HEK293 (cell line): ENCODE results near the gene APCDD1.

Source experiments
- CTCF ChIA-PET: fragments of 350-600 bp; formaldehyde crosslinking; extraction: SDS; loops from one replicate; lab custom pipeline; 2021; ENCODE audit warnings: antibody characterized with exemption; lab: Yijun Ruan, JAX
- POLR2A ChIA-PET: fragments of 300-600 bp; formaldehyde crosslinking; extraction: SDS; loops from one replicate; lab custom pipeline; 2020; ENCODE audit warnings: antibody characterized with exemption, inconsistent platforms; lab: Yijun Ruan, JAX
- H3K27ac ChIP-seq: fragments of 200-500 bp; sonication (Bioruptor generic); 2 replicates; pipeline ENCODE4 v1.5.1; 2014; ENCODE audit warnings: low read depth, low read length, control low read depth, inconsistent platforms; ENCODE audit errors: extremely low read depth
- H3K36me3 ChIP-seq, 2 experiments: fragments of 200-500 bp in 1 of 2; sonication (Bioruptor generic) in 1 of 2; 1 replicate in 1 of 2; 2 replicates in 1 of 2; pipeline ENCODE4 v1.5.1; 2014 to 2017; ENCODE audit warnings: inconsistent platforms in 2 of 2, low read length in 2 of 2; ENCODE audit not compliant: control insufficient read depth in 2 of 2, insufficient read depth in 1 of 2
- H3K4me1 ChIP-seq: fragments of 200-500 bp; sonication (Bioruptor generic); 2 replicates; pipeline ENCODE4 v1.5.1; 2014; ENCODE audit warnings: mild to moderate bottlenecking, low read length, inconsistent platforms; ENCODE audit not compliant: control insufficient read depth, insufficient read depth
- H3K4me3 ChIP-seq: 2 replicates; pipeline ENCODE4 v1.5.1; 2011; ENCODE audit warnings: low read depth, mild to moderate bottlenecking, control low read depth, low read length, moderate library complexity
- H3K9me3 ChIP-seq: fragments of 200-500 bp; sonication (Bioruptor generic); 2 replicates; pipeline ENCODE4 v1.5.1; 2014; ENCODE audit warnings: low read depth, low read length, inconsistent platforms; ENCODE audit not compliant: control insufficient read depth, insufficient read depth
- FEZF1 ChIP-seq: fragments of 450-650 bp; formaldehyde crosslinking; IDR thresholded peaks from 2 replicates; pipeline ENCODE4 v1.5.1; 2016; ENCODE audit warnings: missing biosample characterization, missing genetic modification characterization
- KLF10 ChIP-seq: fragments of 450-650 bp; IDR thresholded peaks from 2 replicates; pipeline ENCODE4 v1.5.1; 2018; ENCODE audit warnings: missing biosample characterization, mild to moderate bottlenecking, missing genetic modification characterization
- KLF9 ChIP-seq: fragments of 450-650 bp; formaldehyde crosslinking; IDR thresholded peaks from 2 replicates; pipeline ENCODE4 v1.5.1; 2016; ENCODE audit warnings: missing biosample characterization, missing genetic modification characterization, low read depth
- OSR2 ChIP-seq: fragments of 450-650 bp; formaldehyde crosslinking; IDR thresholded peaks from 2 replicates; pipeline ENCODE4 v1.5.1; 2016; ENCODE audit warnings: missing biosample characterization, missing genetic modification characterization
- WT1 ChIP-seq: fragments of 450-650 bp; formaldehyde crosslinking; IDR thresholded peaks from 2 replicates; pipeline ENCODE4 v1.5.1; 2016; ENCODE audit warnings: missing biosample characterization, missing genetic modification characterization
- ZNF311 ChIP-seq: fragments of 450-650 bp; formaldehyde crosslinking; IDR thresholded peaks from 2 replicates; pipeline ENCODE4 v1.5.1; 2017; ENCODE audit warnings: missing biosample characterization, missing genetic modification characterization, borderline replicate concordance
- ZNF335 ChIP-seq: fragments of 450-650 bp; formaldehyde crosslinking; conservative IDR thresholded peaks from 2 replicates; pipeline ENCODE4 v1.5.1; 2016; ENCODE audit warnings: missing biosample characterization, missing genetic modification characterization
- ZNF624 ChIP-seq: fragments of 450-650 bp; formaldehyde crosslinking; IDR thresholded peaks from 2 replicates; pipeline ENCODE4 v1.5.1; 2017; ENCODE audit warnings: missing biosample characterization, missing genetic modification characterization
- ZNF677 ChIP-seq: fragments of 450-650 bp; IDR thresholded peaks from 2 replicates; pipeline ENCODE4 v1.5.0; 2018; ENCODE audit warnings: missing biosample characterization, mild to moderate bottlenecking, missing genetic modification characterization, moderate library complexity
- ZNF701 ChIP-seq: fragments of 450-650 bp; formaldehyde crosslinking; IDR thresholded peaks from 2 replicates; pipeline ENCODE4 v1.5.1; 2016; ENCODE audit warnings: missing biosample characterization, missing genetic modification characterization
- ZNF768 ChIP-seq: fragments of 450-650 bp; formaldehyde crosslinking; IDR thresholded peaks from 2 replicates; pipeline ENCODE4 v1.5.1; 2018; ENCODE audit warnings: missing biosample characterization, mild to moderate bottlenecking, missing genetic modification characterization
- TF ChIP-seq, protein P1 (sequence below): fragments of 450-650 bp; formaldehyde crosslinking; IDR thresholded peaks from 2 replicates; pipeline ENCODE4 v1.5.1; 2016; ENCODE audit warnings: missing biosample characterization, missing genetic modification characterization, low read depth
- TF ChIP-seq, protein P2 (sequence below): fragments of 450-650 bp; formaldehyde crosslinking; IDR thresholded peaks from 2 replicates; pipeline ENCODE4 v1.5.1; 2016; ENCODE audit warnings: missing biosample characterization, missing genetic modification characterization

APCDD1 gene

GRCh38 chr18:10481831-10482230 lies 27.4 kb downstream of the APCDD1 start:
- Histone ChIP-seq H3K36me3 (no peaks in the 10 kb centered on the region), H3K4me1 (peaks cover 4% of the 10 kb centered on the region), H3K4me3 (no peak overlapping the region), H3K9me3 (no peaks in the 10 kb centered on the region), H3K27ac (no peak overlapping the region)
- CTCF ChIA-PET = interaction anchor here (1.0 to 1.2 kb wide), 2 partner anchors 203 to 510 kb away, joined by 3 to 5 read pairs; no protein-coding TSS in a partner anchor
- POLR2A ChIA-PET = interaction anchor here (0.6 to 0.7 kb wide), 3 partner anchors 9 to 41 kb away, joined by 3 to 5 read pairs (median 4); no protein-coding TSS in a partner anchor
- TF ChIP-seq FEZF1 = no peak
- 0 out of 2 replicates have a peak, but pooled peaks have one; percentile 18 for TF ChIP-seq ZNF335 (tag by site-specific recombination)

DNA sequence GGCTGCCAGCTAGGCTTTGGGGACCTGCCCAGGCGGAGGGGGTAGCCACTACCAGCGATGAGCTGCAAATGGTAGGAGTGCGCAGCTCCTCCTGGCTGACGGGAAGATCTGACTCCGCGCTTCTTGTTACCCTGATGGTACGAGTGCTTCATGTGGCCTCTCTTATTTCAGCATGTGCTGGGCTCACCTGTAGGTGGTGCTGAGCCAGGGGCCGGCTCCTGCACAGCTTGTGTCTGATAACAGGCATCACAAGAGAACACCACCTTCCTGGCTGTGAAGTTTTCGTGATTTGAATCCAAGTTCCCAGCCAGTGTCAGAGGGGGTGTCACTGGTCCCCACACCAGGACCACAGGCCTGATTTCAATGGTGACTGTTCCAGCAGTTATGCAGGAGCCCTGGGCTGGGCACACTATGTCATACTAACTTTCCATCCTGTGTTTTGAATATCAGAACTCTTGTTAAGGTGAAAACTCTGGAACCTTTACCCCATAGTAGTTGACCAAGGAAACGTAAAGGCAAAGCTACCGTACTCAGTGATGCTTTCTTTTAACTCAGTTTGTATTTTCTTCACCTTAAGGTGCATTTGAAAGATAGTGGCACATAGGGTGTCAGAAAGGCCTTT lies 28.0 kb downstream of the APCDD1 start:
- TF ChIP-seq, protein P1, sequence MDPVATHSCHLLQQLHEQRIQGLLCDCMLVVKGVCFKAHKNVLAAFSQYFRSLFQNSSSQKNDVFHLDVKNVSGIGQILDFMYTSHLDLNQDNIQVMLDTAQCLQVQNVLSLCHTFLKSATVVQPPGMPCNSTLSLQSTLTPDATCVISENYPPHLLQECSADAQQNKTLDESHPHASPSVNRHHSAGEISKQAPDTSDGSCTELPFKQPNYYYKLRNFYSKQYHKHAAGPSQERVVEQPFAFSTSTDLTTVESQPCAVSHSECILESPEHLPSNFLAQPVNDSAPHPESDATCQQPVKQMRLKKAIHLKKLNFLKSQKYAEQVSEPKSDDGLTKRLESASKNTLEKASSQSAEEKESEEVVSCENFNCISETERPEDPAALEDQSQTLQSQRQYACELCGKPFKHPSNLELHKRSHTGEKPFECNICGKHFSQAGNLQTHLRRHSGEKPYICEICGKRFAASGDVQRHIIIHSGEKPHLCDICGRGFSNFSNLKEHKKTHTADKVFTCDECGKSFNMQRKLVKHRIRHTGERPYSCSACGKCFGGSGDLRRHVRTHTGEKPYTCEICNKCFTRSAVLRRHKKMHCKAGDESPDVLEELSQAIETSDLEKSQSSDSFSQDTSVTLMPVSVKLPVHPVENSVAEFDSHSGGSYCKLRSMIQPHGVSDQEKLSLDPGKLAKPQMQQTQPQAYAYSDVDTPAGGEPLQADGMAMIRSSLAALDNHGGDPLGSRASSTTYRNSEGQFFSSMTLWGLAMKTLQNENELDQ (tag by site-specific recombination) = no peak
- TF ChIP-seq OSR2 (tag by site-specific recombination) = no peak
- TF ChIP-seq, protein P2, sequence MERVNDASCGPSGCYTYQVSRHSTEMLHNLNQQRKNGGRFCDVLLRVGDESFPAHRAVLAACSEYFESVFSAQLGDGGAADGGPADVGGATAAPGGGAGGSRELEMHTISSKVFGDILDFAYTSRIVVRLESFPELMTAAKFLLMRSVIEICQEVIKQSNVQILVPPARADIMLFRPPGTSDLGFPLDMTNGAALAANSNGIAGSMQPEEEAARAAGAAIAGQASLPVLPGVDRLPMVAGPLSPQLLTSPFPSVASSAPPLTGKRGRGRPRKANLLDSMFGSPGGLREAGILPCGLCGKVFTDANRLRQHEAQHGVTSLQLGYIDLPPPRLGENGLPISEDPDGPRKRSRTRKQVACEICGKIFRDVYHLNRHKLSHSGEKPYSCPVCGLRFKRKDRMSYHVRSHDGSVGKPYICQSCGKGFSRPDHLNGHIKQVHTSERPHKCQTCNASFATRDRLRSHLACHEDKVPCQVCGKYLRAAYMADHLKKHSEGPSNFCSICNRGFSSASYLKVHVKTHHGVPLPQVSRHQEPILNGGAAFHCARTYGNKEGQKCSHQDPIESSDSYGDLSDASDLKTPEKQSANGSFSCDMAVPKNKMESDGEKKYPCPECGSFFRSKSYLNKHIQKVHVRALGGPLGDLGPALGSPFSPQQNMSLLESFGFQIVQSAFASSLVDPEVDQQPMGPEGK (tag by site-specific recombination) = no peak
- no peaks in the 10 kb centered on the region for H3K9me3 ChIP-seq
- POLR2A ChIA-PET = interaction anchor here (0.6 to 0.7 kb wide), 3 partner anchors 8 to 42 kb away, joined by 3 to 5 read pairs (median 4); no protein-coding TSS in a partner anchor
- CTCF ChIA-PET = interaction anchor here (1.0 to 1.2 kb wide), 2 partner anchors 203 to 511 kb away, joined by 3 to 5 read pairs; no protein-coding TSS in a partner anchor
- no peak overlapping the region for H3K27ac ChIP-seq
- H3K4me1 ChIP-seq = no peaks in the 10 kb centered on the region
- peaks cover 0 to under 1% of the 10 kb centered on the region in 2 experiments; a peak in 1 of 3 replicates for H3K36me3 ChIP-seq
- H3K4me3 ChIP-seq = no peak overlapping the region

DNA sequence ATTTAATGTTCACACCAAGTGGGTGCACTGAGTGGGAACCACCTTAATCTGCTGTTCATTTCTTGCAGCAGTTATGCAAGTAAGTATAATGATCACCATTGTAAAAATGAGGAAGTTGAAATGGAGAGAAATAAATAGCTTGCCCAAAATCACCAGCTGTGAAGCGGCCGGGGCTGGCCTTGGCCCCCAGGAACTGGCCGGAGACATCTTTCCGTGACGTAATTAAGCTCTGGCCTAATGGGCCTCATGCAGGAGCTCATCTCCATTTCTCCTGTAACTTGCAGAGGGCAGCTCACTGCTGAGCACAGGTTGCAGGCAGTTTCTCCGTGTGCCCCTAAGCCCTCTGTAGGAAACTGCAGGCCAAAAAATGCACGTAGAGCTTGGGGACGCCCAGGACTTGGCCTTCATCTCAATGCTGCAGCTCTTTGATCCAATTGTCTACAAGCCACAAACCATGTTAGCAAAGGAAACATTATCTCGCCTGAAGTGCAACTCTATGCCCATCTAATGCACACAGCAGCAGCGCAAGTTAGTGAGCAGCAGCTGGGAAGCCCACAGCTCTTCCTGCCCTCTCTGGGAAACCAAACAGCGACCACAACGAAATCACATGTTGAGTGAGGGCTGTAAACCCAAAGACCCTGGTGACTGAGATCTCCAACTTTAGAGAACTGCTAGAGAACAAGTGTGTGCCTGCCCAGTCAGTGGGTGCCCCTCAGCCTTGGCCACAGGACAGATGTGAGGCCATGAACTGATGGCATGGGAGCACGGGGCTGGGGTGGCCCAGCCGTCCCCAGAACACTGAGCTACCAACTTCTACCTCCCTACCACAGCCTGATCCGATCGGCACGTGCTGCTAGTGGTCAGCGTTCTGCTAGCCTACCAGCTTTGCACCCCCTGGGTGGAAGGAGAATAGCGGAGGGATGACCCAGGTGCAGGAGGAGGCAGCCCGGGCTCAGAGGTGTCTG lies 28.8 kb downstream of the APCDD1 start:
- no peak overlapping the region for H3K4me3 ChIP-seq
- peaks cover 0 to 4% of the 10 kb centered on the region in 2 experiments; a peak in 1 of 3 replicates for H3K36me3 ChIP-seq
- H3K9me3 ChIP-seq = no peaks in the 10 kb centered on the region
- TF ChIP-seq ZNF677 (tag by site-specific recombination) (no peak), ZNF624 (tag by site-specific recombination) (no peak), KLF9 (tag by site-specific recombination) (no peak), ZNF768 (tag by site-specific recombination) (no peak), ZNF701 (tag by site-specific recombination) (no peak), ZNF311 (tag by site-specific recombination) (no peak), WT1 (no peak), KLF10 (tag by site-specific recombination) (no peak)
- no peak overlapping the region for H3K27ac ChIP-seq
- no peaks in the 10 kb centered on the region for H3K4me1 ChIP-seq
- ChIA-PET POLR2A (interaction anchor here (0.6 kb wide), 1 partner anchor 35 kb away, joined by 3 read pairs; no protein-coding TSS in a partner anchor), CTCF (interaction anchor here (0.6 kb wide), 1 partner anchor 303 kb away, joined by 4 read pairs; no protein-coding TSS in a partner anchor)
